CD4-positive, alpha-beta T cell (primary cell): ENCODE measurements around the gene COX8C. TPM values are rescaled to one million over a fixed set of nuclear protein-coding genes. Genes with fewer than 3 reads are reported as not detected.

Experiments
- ATAC-seq: fragments of 200-7000 bp; cut with Tn5 transposase; one replicate; pipeline ENCODE4 v1.10.0; 2022; ENCODE audit warnings: mild to moderate bottlenecking; ENCODE audit not compliant: poor library complexity
- CTCF ChIA-PET: fragments of 350-600 bp; sonication (Branson Sonifier 250); formaldehyde crosslinking; loops from one replicate; lab custom pipeline; 2021; ENCODE audit warnings: antibody characterized with exemption, inconsistent platforms; lab: Charles Lee
- POLR2A ChIA-PET: fragments of 350-600 bp; sonication (Branson Sonifier 250); formaldehyde crosslinking; loops from one replicate; lab custom pipeline; 2021; ENCODE audit warnings: antibody characterized with exemption, inconsistent platforms; lab: Charles Lee
- DNase-seq, 14 experiments: peaks; one replicate each; pipeline ENCODE4 v3.0.0-alpha.2; 2013 to 2020; ENCODE audit warnings: mixed read lengths in 2 of 14
- H3K27ac ChIP-seq, 2 donors: one replicate each; pipeline versions ENCODE4 v1.5.1 to v1.7.0; 2013; ENCODE audit warnings: low read length in 2 of 2, low read depth in 1 of 2, mild to moderate bottlenecking in 1 of 2
- H3K27me3 ChIP-seq, 2 experiments: 1 replicate in 1 of 2; 2 replicates in 1 of 2; pipeline versions ENCODE4 v1.6.1 to v1.7.0; 2013; ENCODE audit warnings: low read length in 2 of 2, control low read depth in 1 of 2, mild to moderate bottlenecking in 1 of 2, moderate library complexity in 1 of 2; ENCODE audit not compliant: insufficient read depth in 2 of 2, control insufficient read depth in 1 of 2
- H3K36me3 ChIP-seq: one replicate; pipeline ENCODE4 v1.6.1; 2013; ENCODE audit warnings: low read length, control low read depth; ENCODE audit not compliant: insufficient read depth
- H3K4me1 ChIP-seq: one replicate; pipeline ENCODE4 v1.6.1; 2013; ENCODE audit warnings: low read length, control low read depth; ENCODE audit not compliant: insufficient read depth
- H3K4me3 ChIP-seq: one replicate; pipeline ENCODE4 v1.5.1; 2013; ENCODE audit warnings: mild to moderate bottlenecking, low read length, moderate library complexity
- H3K9me3 ChIP-seq, 2 experiments: 1 replicate in 1 of 2; 2 replicates in 1 of 2; pipeline versions ENCODE4 v1.6.1 to v1.7.0; 2013; ENCODE audit warnings: low read length in 2 of 2, mild to moderate bottlenecking in 2 of 2, control low read depth in 1 of 2, moderate library complexity in 1 of 2; ENCODE audit not compliant: control insufficient read depth in 1 of 2, insufficient read depth in 1 of 2
- H3K27ac Mint-ChIP-seq: one replicate; pipeline ENCODE4 v1.8.0; 2020; ENCODE audit warnings: mixed read lengths
- H3K27me3 Mint-ChIP-seq: one replicate; pipeline ENCODE4 v1.8.0; 2021; ENCODE audit warnings: mixed read lengths
- H3K36me3 Mint-ChIP-seq: one replicate; pipeline ENCODE4 v1.8.0; 2021; ENCODE audit warnings: low read depth, mixed read lengths
- H3K4me1 Mint-ChIP-seq: one replicate; pipeline ENCODE4 v1.8.0; 2021; ENCODE audit warnings: low read depth, mixed read lengths
- H3K4me3 Mint-ChIP-seq: one replicate; pipeline ENCODE4 v1.8.0; 2020; ENCODE audit warnings: mild to moderate bottlenecking, mixed read lengths
- H3K9me3 Mint-ChIP-seq: one replicate; pipeline ENCODE4 v1.8.0; 2020; ENCODE audit warnings: mixed read lengths
- CTCF ChIP-seq: fragments of 200-600 bp; IDR thresholded peaks from one replicate; pipeline ENCODE4 v1.8.0; 2022; ENCODE audit warnings: antibody characterized with exemption, mild to moderate bottlenecking
- intact Hi-C, 2 experiments: fragments of 100-400 bp; cut with DNase I in 1 of 2; cut with micrococcal nuclease in 1 of 2; formaldehyde crosslinking; loops; one replicate each; pipeline versions ENCODE4 v1.15.1 to v1.9.0; 2023 to 2025; cut with DNase I, micrococcal nuclease
- total RNA-seq, 174 experiments: library from RNA in 2 of 174; stranded (reverse) in 2 of 174; gene quantifications; one replicate each; pipeline ENCODE4 v1.2.3 and lab custom pipeline; 2021 to 2026

Gene COX8C
- total RNA-seq, 2 experiments from 2014 or later: not detected

GRCh38 chr14:93308686-93309345 lies 38.2 kb upstream of the COX8C start:
- no peak overlapping the region for H3K27ac ChIP-seq
- H3K4me1 ChIP-seq: peaks cover 3% of the 10 kb centered on the region
- no peak for TF ChIP-seq CTCF
- CTCF ChIA-PET: no interaction called here
- Mint-ChIP-seq H3K36me3 (no peaks in the 10 kb centered on the region), H3K4me3 (no peak overlapping the region), H3K27me3 (no peaks in the 10 kb centered on the region), H3K9me3 (no peaks in the 10 kb centered on the region), H3K27ac (no peak overlapping the region), H3K4me1 (peaks cover 73% of the 10 kb centered on the region)
- H3K36me3 ChIP-seq: no peaks in the 10 kb centered on the region
- POLR2A ChIA-PET: no interaction called here
- ATAC-seq: no peak
- intact Hi-C loops: no loop called here
- no peak for DNase-seq
- H3K4me3 ChIP-seq: no peak overlapping the region
- H3K27me3 ChIP-seq: no peaks in the 10 kb centered on the region
- H3K9me3 ChIP-seq: no peaks in the 10 kb centered on the region

- H3K4me3 Mint-ChIP-seq: no peak overlapping the region
- intact Hi-C loops: no loop called here
- no peaks in the 10 kb centered on the region for H3K27me3 Mint-ChIP-seq
Observed at GRCh38 chr14:93309427-93309966, 37.5 kb upstream of the COX8C start.

GRCh38 chr14:93311082-93311481 lies 35.9 kb upstream of the COX8C start:
- Histone ChIP-seq H3K27ac (no peak overlapping the region), H3K9me3 (no peaks in the 10 kb centered on the region), H3K4me3 (no peak overlapping the region), H3K27me3 (no peaks in the 10 kb centered on the region), H3K36me3 (no peaks in the 10 kb centered on the region), H3K4me1 (peaks cover 3% of the 10 kb centered on the region)
- intact Hi-C loops: no loop called here
- CTCF ChIA-PET: no interaction called here
- POLR2A ChIA-PET: no interaction called here
- DNase-seq (no peak), ATAC-seq (no peak)
- H3K9me3 Mint-ChIP-seq: no peaks in the 10 kb centered on the region
- TF ChIP-seq CTCF: no peak
- no peaks in the 10 kb centered on the region for H3K27me3 Mint-ChIP-seq
- no peak overlapping the region for H3K27ac Mint-ChIP-seq
- no peaks in the 10 kb centered on the region for H3K36me3 Mint-ChIP-seq
- no peak overlapping the region for H3K4me3 Mint-ChIP-seq
- H3K4me1 Mint-ChIP-seq: peaks cover 63% of the 10 kb centered on the region

More at GRCh38 chr14:93309427-93309966, 37.5 kb upstream of the COX8C start:
- TF ChIP-seq CTCF: no peak
- Histone ChIP-seq H3K27ac (no peak overlapping the region), H3K4me3 (no peak overlapping the region), H3K4me1 (peaks cover 3% of the 10 kb centered on the region), H3K27me3 (no peaks in the 10 kb centered on the region), H3K9me3 (no peaks in the 10 kb centered on the region), H3K36me3 (no peaks in the 10 kb centered on the region)
- ChIA-PET POLR2A (no interaction called here), CTCF (no interaction called here)
- H3K36me3 Mint-ChIP-seq: no peaks in the 10 kb centered on the region
- no peak overlapping the region for H3K27ac Mint-ChIP-seq
- H3K9me3 Mint-ChIP-seq: no peaks in the 10 kb centered on the region
- peaks cover 71% of the 10 kb centered on the region for H3K4me1 Mint-ChIP-seq
- DNase-seq: no peak
- ATAC-seq: no peak
